Upper lobe of right lung (tissue), 1 donor: ENCODE measurements around the gene RPS13. TPM values are rescaled to one million over a fixed set of nuclear protein-coding genes. Genes with fewer than 3 reads are reported as not detected.
"Not testable (repeated sequence)": the region's sequence is repeated elsewhere in the genome, so short reads cannot be mapped to it uniquely, and the experiment has no call there.

Experiments
- ATAC-seq: fragments of 200-7000 bp; cut with Tn5 transposase; one replicate; pipeline ENCODE4 v1.9.1; 2020; ENCODE audit warnings: mild to moderate bottlenecking, moderate library complexity
- DNase-seq: peaks from one replicate; pipeline ENCODE4 v3.0.0-alpha.2; 2020
- H3K27ac ChIP-seq: fragments of 200-600 bp; one replicate; pipeline ENCODE4 v1.8.0; 2022
- H3K27me3 ChIP-seq: fragments of 200-600 bp; one replicate; pipeline ENCODE4 v1.8.0; 2022; ENCODE audit warnings: mild to moderate bottlenecking
- H3K36me3 ChIP-seq: fragments of 200-600 bp; one replicate; pipeline ENCODE4 v1.8.0; 2022
- H3K4me1 ChIP-seq: fragments of 200-600 bp; one replicate; pipeline ENCODE4 v1.8.0; 2022
- H3K4me3 ChIP-seq: fragments of 200-600 bp; one replicate; pipeline ENCODE4 v1.8.0; 2022; ENCODE audit warnings: mild to moderate bottlenecking
- H3K9me3 ChIP-seq: fragments of 200-600 bp; one replicate; pipeline ENCODE4 v1.8.0; 2022
- intact Hi-C: fragments of 100-400 bp; cut with DNase I; formaldehyde crosslinking; loops from one replicate; pipeline ENCODE4 v1.11.0; 2022
- total RNA-seq: library from RNA; stranded (reverse); fragmentation: NEBNext Ultra II Directional; extraction: Animal tissue kit (Norgen Biotek cat#: 25700); gene quantifications from one replicate; pipeline ENCODE4 v1.2.1, GENCODE V29; 2021
- TF ChIP-seq, protein P1 (sequence below): fragments of 200-600 bp; IDR thresholded peaks from one replicate; pipeline ENCODE4 v1.8.0; 2022; ENCODE audit warnings: antibody characterized with exemption
- donor health status: DM: no; HTN: yes; CAD: no; lungs with severe emphysema.

Gene RPS13
- total RNA-seq, 1 donor from 2014 or later: 755 TPM

DNA sequence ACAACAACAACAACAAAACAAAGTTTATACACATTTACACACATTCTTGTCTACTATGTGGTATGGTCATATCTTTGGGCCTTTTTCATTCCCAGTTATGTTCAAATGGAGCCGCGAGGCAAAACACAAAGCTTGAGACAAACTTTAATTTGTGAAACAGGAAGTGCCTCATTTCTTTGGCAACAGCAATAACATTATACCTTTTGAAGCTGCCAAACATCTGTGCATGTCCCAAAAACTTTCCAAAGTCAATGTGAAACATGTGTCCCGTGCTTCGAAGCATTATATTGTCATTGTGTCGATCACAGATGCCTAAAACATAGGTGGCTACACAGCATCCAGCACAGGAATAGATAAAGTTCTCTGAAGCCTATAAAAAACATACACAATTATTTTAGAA lies 25.0 kb upstream of the RPS13 start:
- Histone ChIP-seq H3K9me3 (no peaks in the 10 kb centered on the region), H3K27ac (no peak overlapping the region), H3K36me3 (peaks cover 92% of the 10 kb centered on the region), H3K27me3 (no peaks in the 10 kb centered on the region), H3K4me3 (no peak overlapping the region), H3K4me1 (peaks cover 3% of the 10 kb centered on the region)
- intact Hi-C loops: no loop called here
- TF ChIP-seq, protein P1, sequence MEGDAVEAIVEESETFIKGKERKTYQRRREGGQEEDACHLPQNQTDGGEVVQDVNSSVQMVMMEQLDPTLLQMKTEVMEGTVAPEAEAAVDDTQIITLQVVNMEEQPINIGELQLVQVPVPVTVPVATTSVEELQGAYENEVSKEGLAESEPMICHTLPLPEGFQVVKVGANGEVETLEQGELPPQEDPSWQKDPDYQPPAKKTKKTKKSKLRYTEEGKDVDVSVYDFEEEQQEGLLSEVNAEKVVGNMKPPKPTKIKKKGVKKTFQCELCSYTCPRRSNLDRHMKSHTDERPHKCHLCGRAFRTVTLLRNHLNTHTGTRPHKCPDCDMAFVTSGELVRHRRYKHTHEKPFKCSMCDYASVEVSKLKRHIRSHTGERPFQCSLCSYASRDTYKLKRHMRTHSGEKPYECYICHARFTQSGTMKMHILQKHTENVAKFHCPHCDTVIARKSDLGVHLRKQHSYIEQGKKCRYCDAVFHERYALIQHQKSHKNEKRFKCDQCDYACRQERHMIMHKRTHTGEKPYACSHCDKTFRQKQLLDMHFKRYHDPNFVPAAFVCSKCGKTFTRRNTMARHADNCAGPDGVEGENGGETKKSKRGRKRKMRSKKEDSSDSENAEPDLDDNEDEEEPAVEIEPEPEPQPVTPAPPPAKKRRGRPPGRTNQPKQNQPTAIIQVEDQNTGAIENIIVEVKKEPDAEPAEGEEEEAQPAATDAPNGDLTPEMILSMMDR: no peak
- ATAC-seq: no peak
- no peak for DNase-seq

DNA sequence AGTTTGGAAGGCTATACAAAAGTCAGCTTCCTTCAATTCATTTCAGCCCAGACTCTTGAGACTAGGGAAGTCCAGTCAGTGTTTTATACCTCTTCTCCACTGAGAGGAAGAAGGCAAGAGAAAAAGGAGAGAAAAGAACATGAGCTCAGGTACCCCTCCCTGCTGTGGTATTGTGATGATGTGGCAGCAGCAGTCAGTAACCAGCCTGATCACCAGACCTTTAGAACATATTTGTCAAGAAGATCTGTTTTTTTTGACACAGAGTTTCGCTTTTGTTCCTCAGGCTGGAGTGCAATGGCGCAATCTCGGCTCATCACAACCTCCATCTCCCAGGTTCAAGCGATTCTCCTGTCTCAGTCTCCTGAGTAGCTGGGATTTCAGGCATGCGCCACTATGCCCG lies 21.2 kb upstream of the RPS13 start:
- Histone ChIP-seq H3K27ac (peak overlapping the region; percentile 11), H3K9me3 (no peaks in the 10 kb centered on the region), H3K27me3 (no peaks in the 10 kb centered on the region), H3K36me3 (peaks cover 91% of the 10 kb centered on the region), H3K4me1 (peaks cover 4% of the 10 kb centered on the region), H3K4me3 (no peak overlapping the region)
- TF ChIP-seq, protein P1: no peak
- intact Hi-C loops: no loop called here
- DNase-seq: no peak
- ATAC-seq: peak; percentile 77

DNA sequence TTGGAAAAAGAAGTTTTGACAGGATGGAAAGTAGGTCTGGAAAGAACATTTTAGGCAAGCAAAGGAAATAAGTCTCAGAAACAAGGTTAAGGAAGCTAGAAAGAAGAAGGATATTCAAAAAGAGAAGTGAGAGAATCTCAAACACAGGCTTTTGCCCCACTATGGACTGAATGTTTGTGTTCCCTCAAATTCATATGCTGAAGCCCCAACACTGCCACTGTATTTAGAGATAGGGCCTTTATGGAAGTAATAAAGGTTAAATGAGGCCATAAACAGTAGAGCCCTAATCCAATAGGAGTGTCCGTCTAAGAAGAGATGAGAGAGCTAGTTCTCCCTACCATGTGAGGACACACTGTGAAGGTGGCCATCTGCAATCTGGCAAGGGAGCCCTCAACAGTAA lies 20.6 kb upstream of the RPS13 start:
- peaks cover 4% of the 10 kb centered on the region for H3K4me1 ChIP-seq
- peak overlapping the region; percentile 11 for H3K27ac ChIP-seq
- ATAC-seq (peak; percentile 62), DNase-seq (no peak)
- intact Hi-C loops: no loop called here
- H3K36me3 ChIP-seq: peaks cover 90% of the 10 kb centered on the region
- H3K4me3 ChIP-seq: no peak overlapping the region
- H3K27me3 ChIP-seq: no peaks in the 10 kb centered on the region
- TF ChIP-seq, protein P1: no peak
- H3K9me3 ChIP-seq: no peaks in the 10 kb centered on the region

GRCh38 chr11:17085976-17086375 lies 8.5 kb upstream of the RPS13 start:
- H3K4me3 ChIP-seq, H3K27ac ChIP-seq, DNase-seq, ATAC-seq, H3K4me1 ChIP-seq, H3K9me3 ChIP-seq, intact Hi-C loops, H3K27me3 ChIP-seq: not testable (repeated sequence)
- H3K36me3 ChIP-seq: peaks cover 40% of the 10 kb centered on the region

- intact Hi-C loops: no loop called here
- TF ChIP-seq, protein P1: no peak
- no peaks in the 10 kb centered on the region for H3K27me3 ChIP-seq
- peak overlapping the region; percentile 78 for H3K4me3 ChIP-seq
- H3K4me1 ChIP-seq: peaks cover 22% of the 10 kb centered on the region
- H3K9me3 ChIP-seq: no peaks in the 10 kb centered on the region
- peak; percentile 53 for ATAC-seq
- DNase-seq: no peak
- peaks cover 36% of the 10 kb centered on the region for H3K36me3 ChIP-seq
- peak overlapping the region; percentile 93 for H3K27ac ChIP-seq
These were observed 287 bp downstream of the RPS13 start for GRCh38 chr11:17077240-17077519.

DNA sequence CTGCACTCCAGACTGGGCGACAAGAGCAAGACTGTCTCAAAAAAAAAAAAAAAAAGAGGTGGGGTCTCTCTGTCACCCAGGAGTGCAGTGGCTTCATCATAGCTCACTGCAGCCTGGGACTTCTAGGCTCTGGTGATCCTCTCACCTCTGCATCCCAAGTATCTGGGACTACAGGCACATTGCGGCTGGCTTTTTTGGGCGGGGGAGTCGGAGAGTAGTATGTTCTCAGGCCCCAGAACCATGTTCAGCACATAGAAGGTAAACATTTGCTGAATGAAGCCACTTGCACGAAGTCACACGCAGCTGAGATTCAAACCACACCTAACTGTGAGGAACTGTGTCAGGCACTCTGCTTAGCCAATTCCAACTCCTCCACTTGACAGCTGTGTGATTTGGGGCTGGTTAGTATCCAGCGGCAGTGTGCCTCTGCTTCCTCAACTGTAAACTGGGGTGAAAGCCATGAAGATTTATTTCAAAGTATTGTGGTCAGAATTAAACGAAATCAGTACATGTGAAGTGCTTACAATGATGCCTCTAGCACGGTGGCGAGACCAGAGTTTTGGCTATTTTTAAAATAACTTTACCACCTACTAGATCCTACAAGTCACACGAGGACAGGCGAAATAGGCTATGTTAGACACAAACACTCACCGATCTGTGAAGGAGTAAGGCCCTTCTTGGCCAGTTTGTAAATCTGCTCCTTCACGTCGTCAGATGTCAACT lies 789 bp downstream of the RPS13 start:
- Histone ChIP-seq H3K9me3 (no peaks in the 10 kb centered on the region), H3K27me3 (no peaks in the 10 kb centered on the region), H3K27ac (peak overlapping the region; percentile 93), H3K36me3 (peaks cover 36% of the 10 kb centered on the region), H3K4me3 (peak overlapping the region; percentile 78), H3K4me1 (peaks cover 22% of the 10 kb centered on the region)
- ATAC-seq (peak; percentile 17), DNase-seq (no peak)
- intact Hi-C loops: no loop called here
- TF ChIP-seq, protein P1: no peak
